ENCODE results near the gene POLR3B. TPM values are rescaled to one million over a fixed set of nuclear protein-coding genes. Genes with fewer than 3 reads are reported as not detected.
"Not testable (repeated sequence)": the region's sequence is repeated elsewhere in the genome, so short reads cannot be mapped to it uniquely, and the experiment has no call there.

Gene POLR3B
- total RNA-seq, 1 donor: 18.5 TPM

DNA sequence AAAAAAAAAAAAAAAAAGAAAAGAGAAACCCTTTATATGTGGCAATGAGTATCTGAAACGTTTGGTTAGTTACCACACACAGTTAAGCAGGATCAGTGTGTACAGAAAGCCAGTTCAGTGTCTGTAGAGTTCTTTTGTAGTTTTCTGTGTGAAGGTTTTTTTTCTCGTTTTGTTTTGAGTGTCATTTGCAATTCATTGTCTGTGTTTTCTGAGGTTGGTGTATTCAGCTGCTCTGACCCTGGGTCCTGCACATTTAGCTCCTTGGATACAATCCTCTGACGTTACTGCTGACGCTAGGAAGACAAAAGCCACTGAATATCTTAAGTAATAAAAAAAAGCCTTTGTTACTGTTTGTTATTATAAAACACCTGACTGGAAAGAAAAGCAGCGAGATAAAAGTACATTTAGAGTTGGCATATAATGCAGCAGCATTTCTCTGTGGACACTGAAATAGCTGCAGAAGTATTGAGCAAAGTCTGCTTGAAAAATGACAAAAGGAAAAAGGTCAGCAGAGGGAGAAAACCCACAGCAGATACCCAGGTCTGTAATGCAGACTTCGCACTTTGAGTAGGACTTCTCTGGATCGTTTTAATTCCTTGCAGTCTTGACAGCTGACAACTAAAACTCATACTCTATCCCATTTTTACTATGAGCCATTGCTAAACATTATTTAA is 89.0 kb downstream of the POLR3B start:
- DNase-seq (ENCODE audit: low read depth): no peak
- TF ChIP-seq, protein P1, sequence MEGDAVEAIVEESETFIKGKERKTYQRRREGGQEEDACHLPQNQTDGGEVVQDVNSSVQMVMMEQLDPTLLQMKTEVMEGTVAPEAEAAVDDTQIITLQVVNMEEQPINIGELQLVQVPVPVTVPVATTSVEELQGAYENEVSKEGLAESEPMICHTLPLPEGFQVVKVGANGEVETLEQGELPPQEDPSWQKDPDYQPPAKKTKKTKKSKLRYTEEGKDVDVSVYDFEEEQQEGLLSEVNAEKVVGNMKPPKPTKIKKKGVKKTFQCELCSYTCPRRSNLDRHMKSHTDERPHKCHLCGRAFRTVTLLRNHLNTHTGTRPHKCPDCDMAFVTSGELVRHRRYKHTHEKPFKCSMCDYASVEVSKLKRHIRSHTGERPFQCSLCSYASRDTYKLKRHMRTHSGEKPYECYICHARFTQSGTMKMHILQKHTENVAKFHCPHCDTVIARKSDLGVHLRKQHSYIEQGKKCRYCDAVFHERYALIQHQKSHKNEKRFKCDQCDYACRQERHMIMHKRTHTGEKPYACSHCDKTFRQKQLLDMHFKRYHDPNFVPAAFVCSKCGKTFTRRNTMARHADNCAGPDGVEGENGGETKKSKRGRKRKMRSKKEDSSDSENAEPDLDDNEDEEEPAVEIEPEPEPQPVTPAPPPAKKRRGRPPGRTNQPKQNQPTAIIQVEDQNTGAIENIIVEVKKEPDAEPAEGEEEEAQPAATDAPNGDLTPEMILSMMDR (IDR thresholded peaks at IDR 0.05; ENCODE audit: insufficient read depth, low read length): no peak
- H3K4me3 ChIP-seq (ENCODE audit: low read depth, low read length): no peak overlapping the region

DNA sequence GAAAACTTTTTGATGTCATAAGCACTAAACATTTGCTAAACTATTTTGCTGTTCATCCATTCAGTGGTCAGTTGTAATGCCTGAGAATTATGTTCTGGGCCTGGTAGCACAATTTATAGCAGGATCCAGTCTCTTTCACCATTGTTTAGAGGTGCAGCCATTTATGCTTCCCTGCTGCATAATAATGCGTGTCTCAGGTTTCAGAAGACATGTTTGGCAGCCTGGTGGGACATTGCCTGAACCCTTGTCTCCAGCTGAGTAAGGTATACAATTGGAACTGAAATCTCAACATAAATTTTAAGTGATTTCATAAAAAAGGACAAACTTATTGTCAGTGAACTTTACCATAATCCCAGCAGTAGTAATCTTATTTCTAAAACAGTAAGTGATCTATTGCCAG is 94.8 kb downstream of the POLR3B start:
- no peak overlapping the region for H3K4me3 ChIP-seq (ENCODE audit: low read depth, low read length)
- no peak for DNase-seq (ENCODE audit: low read depth)
- TF ChIP-seq, protein P1 (IDR thresholded peaks at IDR 0.05; ENCODE audit: insufficient read depth, low read length): no peak

DNA sequence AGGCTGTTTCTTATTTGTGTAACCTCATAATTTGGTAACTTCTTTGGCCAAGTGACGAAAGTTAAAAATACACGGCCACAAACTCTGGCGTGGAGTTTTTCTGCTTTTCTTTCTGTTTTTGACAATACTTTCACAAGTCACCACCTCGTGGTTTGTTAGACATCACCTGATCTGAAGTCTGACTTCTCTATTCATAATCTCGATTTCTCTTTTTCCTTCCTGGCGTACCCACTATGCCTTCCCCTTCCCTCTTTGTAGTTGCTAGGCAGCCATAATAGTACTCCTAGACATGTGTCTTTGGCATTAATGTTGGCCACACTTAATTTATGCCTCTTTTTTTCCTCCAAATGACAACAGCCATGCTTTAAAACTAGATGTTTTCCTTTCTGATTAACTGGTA is 97.6 kb downstream of the POLR3B start:
- no peak for DNase-seq (ENCODE audit: low read depth)
- H3K4me3 ChIP-seq (ENCODE audit: low read depth, low read length): no peak overlapping the region
- TF ChIP-seq, protein P1 (IDR thresholded peaks at IDR 0.05; ENCODE audit: insufficient read depth, low read length): no peak

DNA sequence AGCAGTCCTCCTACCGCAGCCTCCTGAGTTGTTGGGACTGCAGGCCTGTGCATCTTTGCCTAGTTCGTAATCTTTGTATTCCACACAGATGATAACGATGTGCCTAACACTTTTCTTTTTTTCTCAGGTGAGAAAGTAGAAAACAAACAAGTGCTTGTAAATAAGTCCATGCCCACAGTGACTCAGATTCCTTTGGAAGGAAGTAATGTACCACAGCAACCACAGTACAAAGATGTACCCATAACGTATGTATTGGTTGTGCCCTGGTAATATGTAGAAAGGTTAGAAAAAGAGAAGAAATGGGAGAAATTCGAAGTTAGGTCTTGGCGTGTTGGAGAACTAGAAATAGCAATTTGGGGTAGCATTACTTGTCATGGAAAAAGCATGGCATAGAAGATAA is 101.6 kb downstream of the POLR3B start:
- no peak for DNase-seq (ENCODE audit: low read depth)
- TF ChIP-seq, protein P1 (IDR thresholded peaks at IDR 0.05; ENCODE audit: insufficient read depth, low read length): no peak

DNA sequence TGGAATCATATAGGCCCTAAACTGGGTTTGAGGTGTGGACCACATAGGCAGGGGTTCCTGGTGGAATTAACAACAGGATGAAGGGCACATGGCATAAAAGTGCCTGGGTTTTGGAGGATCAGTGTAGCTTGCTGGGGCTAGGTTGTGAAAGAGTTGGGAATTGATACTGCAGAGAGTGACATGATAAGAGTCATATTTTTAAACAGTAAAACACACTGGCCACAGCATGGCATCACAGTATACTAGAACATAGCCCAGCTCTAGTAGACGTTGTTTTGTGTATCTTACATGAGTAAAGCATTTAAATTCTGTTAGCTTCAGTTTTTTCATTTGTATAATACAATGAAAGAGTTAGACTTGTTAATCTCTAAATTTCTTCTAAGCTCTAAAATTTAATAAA is 102.0 kb downstream of the POLR3B start:
- DNase-seq (ENCODE audit: low read depth): no peak
- TF ChIP-seq, protein P1 (IDR thresholded peaks at IDR 0.05; ENCODE audit: insufficient read depth, low read length): no peak
- no peak overlapping the region for H3K4me3 ChIP-seq (ENCODE audit: low read depth, low read length)

More for the DNA sequence above, 101.6 kb downstream of the POLR3B start:
- H3K4me3 ChIP-seq (ENCODE audit: low read depth, low read length): no peak overlapping the region

DNA sequence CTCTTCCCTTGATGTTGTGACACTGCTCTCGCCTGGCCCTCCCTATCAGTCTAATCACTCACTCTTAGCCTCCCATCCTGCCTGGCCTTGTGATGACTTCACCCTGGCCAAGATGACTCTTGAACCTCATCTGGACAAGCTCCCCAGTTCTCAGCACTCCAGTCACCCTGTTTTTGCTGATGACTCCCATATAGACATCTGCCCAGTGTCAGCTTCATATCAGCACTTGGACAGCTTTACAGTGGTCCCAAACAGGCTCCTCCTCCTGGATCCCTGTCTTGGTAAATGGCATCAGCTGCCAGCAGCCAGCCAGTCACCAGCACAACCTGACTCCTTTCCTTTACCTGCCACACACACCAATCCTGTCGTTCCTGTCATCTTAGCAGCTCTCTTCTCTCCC is 104.2 kb downstream of the POLR3B start:
- TF ChIP-seq, protein P1 (IDR thresholded peaks at IDR 0.05; ENCODE audit: insufficient read depth, low read length): no peak
- DNase-seq (ENCODE audit: low read depth): no peak

DNA sequence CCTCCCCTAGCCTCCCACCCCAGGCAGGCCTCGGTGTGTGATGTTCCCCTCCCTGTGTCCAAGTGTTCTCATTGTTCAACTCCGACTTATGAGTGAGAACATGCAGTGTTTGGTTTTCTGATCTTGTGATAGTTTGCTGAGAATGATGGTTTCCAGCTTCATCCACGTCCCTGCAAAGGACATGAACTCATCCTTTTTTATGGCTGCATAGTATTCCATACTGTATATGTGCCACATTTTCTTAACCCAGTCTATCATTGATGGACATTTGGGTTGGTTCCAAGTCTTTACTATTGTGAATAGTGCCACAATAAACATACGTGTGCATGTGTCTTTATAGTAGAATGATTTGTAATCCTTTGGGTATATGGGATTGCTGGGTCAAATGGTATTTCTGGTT is 108.1 kb downstream of the POLR3B start:
- not testable (repeated sequence) for DNase-seq (ENCODE audit: low read depth); H3K4me3 ChIP-seq (ENCODE audit: low read depth, low read length)

More for the DNA sequence above, 104.2 kb downstream of the POLR3B start:
- H3K4me3 ChIP-seq (ENCODE audit: low read depth, low read length): no peak overlapping the region

DNA sequence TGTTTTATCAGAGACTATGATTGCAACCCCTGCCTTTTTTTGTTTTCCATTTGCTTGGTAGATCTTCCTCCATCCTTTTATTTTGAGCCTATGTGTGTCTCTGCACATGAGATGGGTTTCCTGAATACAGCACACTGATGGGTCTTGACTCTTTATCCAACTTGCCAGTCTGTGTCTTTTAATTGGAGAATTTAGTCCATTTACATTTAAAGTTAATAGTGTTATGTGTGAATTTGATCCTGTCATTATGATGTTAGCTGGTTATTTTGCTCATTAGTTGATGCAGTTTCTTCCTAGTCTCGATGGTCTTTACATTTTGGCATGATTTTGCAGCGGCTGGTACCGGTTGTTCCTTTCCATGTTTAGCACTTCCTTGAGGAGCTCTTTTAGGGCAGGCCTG is 118.1 kb downstream of the POLR3B start:
- H3K4me3 ChIP-seq (ENCODE audit: low read depth, low read length); DNase-seq (ENCODE audit: low read depth): not testable (repeated sequence)

DNA sequence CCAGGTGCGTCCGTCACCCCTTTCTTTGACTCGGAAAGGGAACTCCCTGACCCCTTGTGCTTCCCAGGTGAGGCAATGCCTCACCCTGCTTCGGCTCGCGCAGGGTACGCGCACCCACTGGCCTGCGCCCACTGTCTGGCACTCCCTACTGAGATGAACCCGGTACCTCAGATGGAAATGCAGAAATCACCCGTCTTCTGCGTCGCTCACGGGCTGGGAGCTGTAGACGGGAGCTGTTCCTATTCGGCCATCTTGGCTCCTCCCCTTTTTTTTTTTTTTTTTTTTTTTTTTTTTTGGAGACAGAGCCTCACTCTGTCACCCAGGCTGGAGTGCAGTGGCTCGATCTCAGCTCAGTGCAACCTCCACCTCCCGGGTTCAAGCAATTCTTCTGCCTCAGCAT is 120.1 kb downstream of the POLR3B start:
- H3K4me3 ChIP-seq (ENCODE audit: low read depth, low read length); DNase-seq (ENCODE audit: low read depth): not testable (repeated sequence)
